CD14-positive monocyte (primary cell): Measurements from ENCODE around the gene AGPAT3. TPM values are rescaled to one million over a fixed set of nuclear protein-coding genes. Genes with fewer than 3 reads are reported as not detected.
A peak's percentile ranks its signal among the peaks of the same experiment; 100 is the strongest.

Experiments used
- DNase-seq, 3 donors: peaks; one replicate each; pipeline ENCODE4 v3.0.0-alpha.2; 2011 to 2022
- H2AFZ ChIP-seq: 2 replicates; pipeline ENCODE4 v1.6.0; 2012; ENCODE audit warnings: mild to moderate bottlenecking, low read depth, low read length, inconsistent platforms; ENCODE audit not compliant: insufficient read depth, poor library complexity, severe bottlenecking
- H3K27ac ChIP-seq, 2 donors: 1 replicate in 1 of 2; 2 replicates in 1 of 2; pipeline ENCODE4 v1.5.1; 2012 to 2013; ENCODE audit warnings: low read length in 2 of 2, control low read depth in 1 of 2, inconsistent platforms in 1 of 2, low read depth in 1 of 2, mild to moderate bottlenecking in 1 of 2
- H3K27me3 ChIP-seq, 2 donors: one replicate each; pipeline versions ENCODE4 v1.6.0 to v1.6.1; 2011 to 2013; ENCODE audit warnings: low read length in 2 of 2; ENCODE audit not compliant: control insufficient read depth in 2 of 2, insufficient read depth in 2 of 2
- H3K36me3 ChIP-seq, 2 donors: replicated peaks in 1 of 2; 1 replicate in 1 of 2; 2 replicates in 1 of 2; pipeline versions ENCODE4 v1.5.1 to v1.6.1; 2012 to 2013; ENCODE audit warnings: low read length in 2 of 2, control low read depth in 1 of 2, inconsistent platforms in 1 of 2, mild to moderate bottlenecking in 1 of 2; ENCODE audit not compliant: insufficient read depth in 2 of 2, control insufficient read depth in 1 of 2
- H3K4me1 ChIP-seq, 2 donors: 1 replicate in 1 of 2; 2 replicates in 1 of 2; pipeline versions ENCODE4 v1.5.1 to v1.6.1; 2012 to 2013; ENCODE audit warnings: low read length in 2 of 2, control low read depth in 1 of 2, inconsistent platforms in 1 of 2, mild to moderate bottlenecking in 1 of 2, moderate library complexity in 1 of 2; ENCODE audit not compliant: insufficient read depth in 2 of 2, control insufficient read depth in 1 of 2
- H3K4me2 ChIP-seq: replicated peaks from 2 replicates; pipeline ENCODE3; 2012; ENCODE audit warnings: low read length, moderate library complexity, mild to moderate bottlenecking; ENCODE audit not compliant: poor library complexity, severe bottlenecking; ENCODE audit errors: extremely low read depth
- H3K4me3 ChIP-seq, 3 experiments: fragments of 200-600 bp in 1 of 3; sonication (generic) in 1 of 3; replicated peaks in 1 of 3; 1 replicate in 2 of 3; 2 replicates in 1 of 3; pipeline ENCODE4 v1.5.1; 2011 to 2013; ENCODE audit warnings: low read length in 3 of 3, mild to moderate bottlenecking in 3 of 3, control low read depth in 2 of 3, low read depth in 2 of 3, inconsistent platforms in 1 of 3, moderate library complexity in 1 of 3
- H3K79me2 ChIP-seq: 2 replicates; pipeline ENCODE4 v1.6.0; 2012; ENCODE audit warnings: mild to moderate bottlenecking, control low read depth, inconsistent platforms, low read length, moderate library complexity; ENCODE audit not compliant: insufficient read depth
- H3K9ac ChIP-seq: 2 replicates; pipeline ENCODE4 v1.6.0; 2017; ENCODE audit warnings: low read length, mild to moderate bottlenecking; ENCODE audit not compliant: insufficient read depth, poor library complexity, severe bottlenecking
- H3K9me3 ChIP-seq, 2 donors: replicated peaks in 1 of 2; 1 replicate in 1 of 2; 2 replicates in 1 of 2; pipeline versions ENCODE4 v1.5.1 to v1.6.1; 2012 to 2013; ENCODE audit warnings: low read length in 2 of 2, control low read depth in 1 of 2; ENCODE audit not compliant: control insufficient read depth in 1 of 2, insufficient read depth in 1 of 2
- H4K20me1 ChIP-seq: 2 replicates; pipeline ENCODE4 v1.6.0; 2012; ENCODE audit warnings: mild to moderate bottlenecking, low read length, control low read depth, moderate library complexity; ENCODE audit not compliant: insufficient read depth
- H3K27ac Mint-ChIP-seq, 7 donors: one replicate each; pipeline ENCODE4 v1.8.0; 2020; ENCODE audit warnings: mild to moderate bottlenecking in 7 of 7, mixed read lengths in 7 of 7, moderate library complexity in 6 of 7, inconsistent platforms in 2 of 7
- H3K27me3 Mint-ChIP-seq, 3 donors: one replicate each; pipeline ENCODE4 v1.8.0; 2021 to 2022; ENCODE audit warnings: low read depth in 3 of 3, mild to moderate bottlenecking in 3 of 3, mixed read lengths in 3 of 3, moderate library complexity in 3 of 3, inconsistent platforms in 1 of 3
- H3K36me3 Mint-ChIP-seq, 2 donors: one replicate each; pipeline ENCODE4 v1.8.0; 2020; ENCODE audit warnings: mixed read lengths in 2 of 2, inconsistent platforms in 1 of 2, mild to moderate bottlenecking in 1 of 2
- H3K4me1 Mint-ChIP-seq: one replicate; pipeline ENCODE4 v1.8.0; 2020; ENCODE audit warnings: mild to moderate bottlenecking, mixed read lengths
- H3K4me3 Mint-ChIP-seq, 2 donors: one replicate each; pipeline ENCODE4 v1.8.0; 2020; ENCODE audit warnings: mild to moderate bottlenecking in 2 of 2, mixed read lengths in 2 of 2, moderate library complexity in 1 of 2
- H3K9me3 Mint-ChIP-seq, 7 donors: one replicate each; pipeline ENCODE4 v1.8.0; 2020 to 2022; ENCODE audit warnings: mixed read lengths in 7 of 7, mild to moderate bottlenecking in 6 of 7, moderate library complexity in 6 of 7, inconsistent platforms in 2 of 7
- CTCF ChIP-seq: fragments of 200-600 bp; IDR thresholded peaks from one replicate; pipeline ENCODE4 v1.8.0; 2022; ENCODE audit warnings: antibody characterized with exemption, mild to moderate bottlenecking
- WGBS: methylation state at CpG from one replicate; pipeline ENCODE4 v1.1.5; 2013; ENCODE audit warnings: missing lambda C conversion rate; ENCODE audit not compliant: insufficient coverage; 5-methylcytosine and 5-hydroxymethylcytosine counted together
- intact Hi-C, 2 donors: fragments of 100-400 bp; cut with micrococcal nuclease; formaldehyde crosslinking; loops; one replicate each; pipeline versions ENCODE4 v1.15.0 to v1.15.1; 2023
- polyA minus RNA-seq: library from RNA; depleted of rRNA, polyadenylated mRNA; stranded (reverse); fragments of >200 nt; gene quantifications from 2 replicates; pipeline ENCODE4 v1.2.3, GENCODE V29; 2012
- polyA plus RNA-seq, 3 donors: library from polyadenylated mRNA; depleted of rRNA in 1 of 3; unstranded in 2 of 3; stranded (reverse) in 1 of 3; fragments of 300-500 nt in 2 of 3; fragments of >200 nt in 1 of 3; fragmentation: Illumina TruSeq in 2 of 3; gene quantifications; 1 replicate in 2 of 3; 2 replicates in 1 of 3; pipeline ENCODE4 v1.2.3, GENCODE V29; 2012 to 2021
- total RNA-seq, 12 experiments: library from RNA in 1 of 12; stranded (reverse) in 1 of 12; fragments of 120-200 nt in 1 of 12; gene quantifications; one replicate each; pipeline ENCODE4 v1.2.4 and lab custom pipeline; 2013 to 2026; ENCODE audit warnings: mixed read lengths in 6 of 12, inconsistent platforms in 1 of 12

AGPAT3 gene
- 61.5 TPM for total RNA-seq (2013)
- polyA plus RNA-seq: 10 to 100 TPM; 24.9 to 49.3 (median 26.2) TPM
- polyA minus RNA-seq: 39.8 and 56.5 TPM in 2 replicates
- 23.1 to 106 (median 80.5) reads per million in 11 experiments for total RNA-seq (lab: John Stamatoyannopoulos, UW)

GRCh38 chr21:43864962-43865539 is at the start of gene AGPAT3:
Gene AGPAT3 (plus strand): TSS chr21:43865223. CDS start chr21:43959682, 94,459 bp downstream.
- H3K27ac Mint-ChIP-seq: peak within 1 kb of the TSS in 6 of 7 donors; percentile 57 to 88 (median 78)
- Histone ChIP-seq H3K9me3 (no peaks in the 10 kb centered on the region), H3K36me3 (peaks cover 2 to 33% of the 10 kb centered on the region in 2 donors), H3K4me3 (peak within 1 kb of the TSS; percentile 51 to 97 (median 87)), H2AFZ (peak within 1 kb of the TSS; percentile 80), H3K9ac (peak within 1 kb of the TSS; percentile 84), H3K79me2 (peaks cover 52% of the 10 kb centered on the region), H4K20me1 (peaks cover 44% of the 10 kb centered on the region), H3K27ac (peak within 1 kb of the TSS in 1 of 2 donors; percentile 70), H3K27me3 (no peaks in the 10 kb centered on the region), H3K4me1 (peaks cover 26 to 36% of the 10 kb centered on the region in 2 donors), H3K4me2 (peak within 1 kb of the TSS; percentile 91)
- peak within 1 kb of the TSS; percentile 81 to 91 for H3K4me3 Mint-ChIP-seq
- WGBS: under 1% methylated on average over 75 of the region's 102 CpGs
- peaks cover 5 to 18% (median 9%) of the 10 kb centered on the region in 3 donors for H3K27me3 Mint-ChIP-seq
- intact Hi-C loops: loop anchor here in 1 of 2 donors (5.0 kb wide), 1 partner anchor 53 kb away; no protein-coding TSS in a partner anchor
- DNase-seq: peak in 1 of 3 donors; percentile 12
- peaks cover 29 to 31% of the 10 kb centered on the region in 2 donors for H3K36me3 Mint-ChIP-seq
- TF ChIP-seq CTCF: no peak
- H3K9me3 Mint-ChIP-seq: peaks cover 0 to 2% (median 0%) of the 10 kb centered on the region in 7 donors
- peaks cover 35% of the 10 kb centered on the region for H3K4me1 Mint-ChIP-seq

DNA sequence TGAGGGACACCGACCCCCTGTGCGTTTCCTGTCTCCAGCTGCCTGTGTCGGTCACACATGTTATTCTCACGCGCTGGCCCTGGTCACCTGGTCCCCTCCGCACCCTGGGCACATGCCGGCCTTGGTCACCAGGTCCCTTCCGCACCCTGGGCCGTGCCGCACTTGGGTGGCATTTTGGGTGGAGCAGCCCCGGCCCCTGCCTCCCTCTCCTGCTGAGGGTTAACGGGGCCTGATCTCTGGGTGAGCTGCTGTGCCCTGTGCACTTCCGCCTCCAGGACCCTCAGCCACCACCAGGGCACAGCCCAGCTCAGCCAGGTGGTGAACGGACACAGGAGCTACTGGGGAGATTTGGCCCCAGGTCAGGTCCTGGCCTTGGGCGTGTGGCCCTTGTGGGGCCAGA is 49.0 kb upstream of the AGPAT3 start:
- Histone ChIP-seq H3K36me3 (no peaks in the 10 kb centered on the region), H4K20me1 (no peaks in the 10 kb centered on the region), H3K9me3 (peaks cover 0 to 5% of the 10 kb centered on the region in 2 donors), H3K4me3 (no peak overlapping the region), H3K27me3 (no peaks in the 10 kb centered on the region), H3K4me1 (peaks cover 84 to 91% of the 10 kb centered on the region in 2 donors), H3K4me2 (no peak overlapping the region), H3K27ac (peak overlapping the region in 1 of 2 donors; percentile 84), H3K79me2 (peaks cover 14% of the 10 kb centered on the region), H2AFZ (no peak overlapping the region), H3K9ac (no peak overlapping the region)
- peaks cover 80% of the 10 kb centered on the region for H3K4me1 Mint-ChIP-seq
- H3K27ac Mint-ChIP-seq: no peak overlapping the region
- H3K36me3 Mint-ChIP-seq: no peaks in the 10 kb centered on the region
- H3K27me3 Mint-ChIP-seq: peaks cover 0 to 4% (median 0%) of the 10 kb centered on the region in 3 donors
- 92% methylated on average over 15 of the region's 15 CpGs for WGBS
- intact Hi-C loops: loop anchor here in 1 of 2 donors (10.0 kb wide), 1 partner anchor 119 kb away; no protein-coding TSS in a partner anchor
- no peak for TF ChIP-seq CTCF
- peaks cover 0 to 9% (median 5%) of the 10 kb centered on the region in 7 donors for H3K9me3 Mint-ChIP-seq
- no peak overlapping the region for H3K4me3 Mint-ChIP-seq
- no peak for DNase-seq
